GM18951 (cell line): ENCODE results near the gene CDRT4.

ENCODE experiments used
- POLR2A ChIP-seq: IDR thresholded peaks from 4 replicates; pipeline ENCODE4 v1.6.1; 2011; ENCODE audit warnings: mild to moderate bottlenecking; ENCODE audit not compliant: insufficient read length, insufficient read depth; ENCODE audit errors: extremely low read depth
- in situ Hi-C: fragments of 300-500 bp; cut with MboI; formaldehyde crosslinking; loops from one replicate; pipeline ENCODE4 v1.12.0; 2022; ENCODE audit warnings: low sequenced_read_pairs, mixed read lengths, inconsistent platforms; ENCODE audit not compliant: unreplicated experiment

The CDRT4 gene

GRCh38 chr17:15481481-15481880, 14.1 kb upstream of the CDRT4 start:
- in situ Hi-C loops, result no loop called here
- TF ChIP-seq POLR2A, result no peak

- no peak for TF ChIP-seq POLR2A
- in situ Hi-C loops, result no loop called here
These were observed 12.8 kb upstream of the CDRT4 start for GRCh38 chr17:15480204-15480603.

DNA sequence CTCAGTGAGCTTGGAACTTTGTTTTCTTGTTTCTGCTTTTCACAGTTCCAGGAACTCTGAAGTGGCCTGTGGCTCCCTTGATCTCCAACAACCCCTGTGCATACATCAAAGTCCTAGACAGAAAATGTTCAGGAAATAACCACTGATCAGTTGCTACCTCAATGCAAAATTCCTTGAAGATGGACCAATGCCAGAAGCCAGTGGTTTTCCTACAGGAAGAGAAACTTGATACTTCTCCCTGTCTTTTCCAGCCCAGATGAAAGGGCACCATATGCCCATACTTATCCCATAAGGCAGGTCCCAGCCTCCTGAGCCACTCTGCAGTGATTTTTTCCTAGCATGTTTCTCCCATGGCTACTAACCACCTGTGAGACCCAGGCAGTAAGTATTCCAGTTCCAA, 12.3 kb upstream of the CDRT4 start:
- in situ Hi-C loops, result no loop called here
- TF ChIP-seq POLR2A, result no peak

- TF ChIP-seq POLR2A, result no peak
- in situ Hi-C loops, result no loop called here
These were observed 11.4 kb upstream of the CDRT4 start for GRCh38 chr17:15478845-15479244.

GRCh38 chr17:15475631-15476354, 8.4 kb upstream of the CDRT4 start:
- no peak for TF ChIP-seq POLR2A
- in situ Hi-C loops, result no loop called here

DNA sequence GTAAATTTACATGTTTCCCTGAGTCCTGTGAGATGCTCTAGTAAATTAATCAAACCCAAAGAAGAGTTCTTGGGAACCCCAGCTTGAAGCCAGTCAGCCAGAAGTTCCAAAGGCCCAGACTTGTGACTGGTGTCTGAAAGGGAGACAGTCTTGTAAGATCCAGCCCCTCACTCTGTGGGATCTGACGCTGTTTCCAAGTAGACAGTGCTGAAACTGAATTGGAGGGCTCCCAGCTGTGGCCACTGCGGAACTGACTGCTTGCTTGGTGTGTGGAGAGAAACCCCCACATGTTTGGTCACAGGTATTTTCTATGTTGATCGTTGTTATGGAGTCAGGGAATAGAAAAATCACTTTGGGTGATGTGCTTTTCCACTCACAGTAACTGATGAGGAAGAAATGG, 5.5 kb upstream of the CDRT4 start:
- in situ Hi-C loops, result no loop called here
- TF ChIP-seq POLR2A, result no peak

DNA sequence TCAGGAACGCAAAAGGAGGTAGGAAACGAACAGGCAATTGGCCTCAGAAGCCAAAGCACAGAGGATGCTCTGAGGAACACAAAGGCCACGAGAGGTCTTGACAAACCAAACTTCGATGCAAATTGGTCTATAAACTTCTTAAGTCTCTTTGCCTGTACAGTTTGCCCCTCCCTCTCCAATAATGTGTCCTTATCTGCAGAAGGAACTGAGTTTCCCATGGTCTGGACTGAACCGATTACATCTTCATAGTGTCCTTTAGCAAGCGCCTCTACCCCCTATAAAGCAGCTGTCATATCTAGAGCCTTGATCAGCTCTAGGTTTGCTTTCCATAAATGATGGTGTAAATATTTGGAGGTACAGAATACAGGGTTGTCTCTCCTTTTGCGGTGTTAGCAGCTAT, 3.1 kb upstream of the CDRT4 start:
- TF ChIP-seq POLR2A, result no peak
- in situ Hi-C loops, result no loop called here

DNA sequence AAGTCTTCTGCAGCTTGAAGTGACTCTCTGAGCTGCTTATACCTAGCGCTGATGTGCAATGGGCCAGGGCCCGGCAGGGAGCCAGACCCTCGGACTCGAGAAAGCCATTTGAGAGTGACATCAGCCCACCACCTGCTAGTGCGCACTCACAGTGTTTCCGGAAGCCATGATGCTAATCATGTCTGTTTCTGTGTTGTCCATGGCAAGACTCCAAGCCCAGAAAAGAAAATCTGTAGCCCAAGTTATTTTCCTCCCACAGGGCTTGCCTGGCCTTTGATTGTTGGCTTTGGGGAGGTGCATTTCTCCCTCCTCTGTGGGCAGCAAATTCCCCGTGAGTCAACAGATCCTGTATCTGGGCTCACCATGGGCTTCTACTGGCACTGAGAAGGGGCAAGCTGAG, 1.8 kb upstream of the CDRT4 start:
- in situ Hi-C loops, result no loop called here
- TF ChIP-seq POLR2A, result no peak

- TF ChIP-seq POLR2A, result no peak
- in situ Hi-C loops, result no loop called here
These were observed 705 bp upstream of the CDRT4 start for GRCh38 chr17:15468126-15468525.

DNA sequence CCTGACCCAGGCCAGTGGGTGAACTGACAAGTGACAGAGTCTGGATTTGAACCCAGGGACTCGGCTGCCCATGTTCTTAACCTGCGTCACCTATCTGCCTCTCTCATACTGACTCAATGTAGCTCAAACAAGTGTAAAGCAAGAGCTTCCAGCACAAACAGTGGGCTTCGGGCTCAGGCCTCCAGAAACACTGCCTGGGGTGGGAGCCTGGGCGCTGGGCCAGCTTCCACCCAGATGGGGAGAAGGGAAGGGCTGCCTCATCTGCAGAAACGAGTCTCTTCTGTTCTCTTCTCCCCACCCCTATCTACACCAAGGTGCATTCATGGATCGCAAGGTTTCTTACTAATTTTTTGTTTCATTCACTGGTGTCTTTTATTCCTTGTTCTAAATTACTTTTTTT, 1.3 kb downstream of the CDRT4 start:
- in situ Hi-C loops, result no loop called here
- TF ChIP-seq POLR2A, result no peak

DNA sequence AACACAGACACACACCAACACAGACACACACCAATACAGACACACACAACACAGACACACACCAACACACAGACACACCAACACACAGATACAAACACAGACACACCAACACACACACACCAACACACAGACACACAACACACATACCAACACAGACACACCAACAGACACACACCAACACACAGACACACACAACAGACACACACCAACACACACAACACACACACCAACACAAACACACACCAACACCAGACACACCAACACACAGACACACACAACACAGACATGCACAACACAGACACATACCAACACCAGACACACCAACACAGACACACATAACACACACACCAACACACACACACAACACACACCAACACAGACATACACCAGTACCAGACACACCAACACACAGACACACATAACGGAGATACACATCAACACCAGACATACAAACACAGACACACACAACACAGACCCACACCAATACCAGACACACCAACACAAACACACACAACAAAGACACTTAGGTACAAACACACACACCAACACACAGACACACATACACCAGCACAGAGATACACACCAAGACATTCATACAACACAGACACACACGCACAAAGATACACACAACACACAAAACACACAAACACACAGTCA, 2.2 kb downstream of the CDRT4 start:
- TF ChIP-seq POLR2A, result no peak
- in situ Hi-C loops, result no loop called here

GRCh38 chr17:15464231-15464985, 3.0 kb downstream of the CDRT4 start:
- in situ Hi-C loops, result no loop called here
- no peak for TF ChIP-seq POLR2A

DNA sequence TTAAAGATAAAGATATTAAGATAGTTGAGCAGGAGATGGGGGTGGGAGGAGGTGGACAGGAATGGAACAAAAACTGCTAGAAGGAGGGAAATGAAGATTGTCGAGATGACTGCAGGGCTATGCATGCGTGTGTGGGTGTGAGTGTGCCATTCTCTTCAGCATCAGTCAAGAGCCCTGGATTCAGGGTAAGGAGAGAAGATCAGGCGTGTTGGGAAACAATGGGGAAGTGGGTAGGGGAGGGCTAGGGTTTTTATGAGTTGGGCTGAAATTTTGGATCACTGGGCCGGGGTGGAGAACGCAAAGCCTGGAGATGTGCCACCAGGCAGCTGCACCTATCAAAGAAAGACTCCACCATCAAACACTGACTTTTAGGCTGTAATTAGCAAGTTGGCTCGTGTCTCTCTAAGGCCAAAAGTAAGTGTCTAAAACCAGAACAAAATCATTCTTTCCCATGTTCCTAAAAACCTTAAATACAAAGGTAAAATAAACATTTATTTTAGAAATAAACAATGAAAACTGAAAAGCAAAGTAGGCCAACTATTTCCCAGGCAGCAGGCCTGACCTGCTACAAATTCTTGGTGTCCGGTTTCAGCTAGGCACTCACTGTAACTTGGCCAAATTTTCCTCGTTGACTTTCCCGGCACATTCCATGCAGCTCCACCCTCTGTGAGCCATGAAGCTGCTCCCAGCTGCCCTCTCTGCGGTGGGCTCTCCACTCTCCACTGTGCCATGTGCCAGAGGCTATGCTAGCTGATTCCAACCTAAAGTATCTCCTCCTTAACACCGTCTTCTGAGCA, 4.2 kb downstream of the CDRT4 start:
- in situ Hi-C loops, result no loop called here
- no peak for TF ChIP-seq POLR2A
